Thoracic aorta (tissue), 2 donors: ENCODE results near the gene BABAM2. TPM values are rescaled to one million over a fixed set of nuclear protein-coding genes. Genes with fewer than 3 reads are reported as not detected.

Source experiments
- ATAC-seq: fragments of 150-250 bp; one replicate; pipeline ENCODE4 v1.8.0; 2017; ENCODE audit warnings: low read depth; ENCODE audit not compliant: insufficient number of reproducible peaks, low FRiP score
- DNase-seq: peaks from one replicate; pipeline ENCODE4 v3.0.0-alpha.2; 2020; ENCODE audit warnings: low spot score
- H3K27ac ChIP-seq, 2 donors: fragments of 200-600 bp; sonication (generic); 1 replicate in 1 of 2; 2 replicates in 1 of 2; pipeline ENCODE4 v1.5.1; 2016; ENCODE audit warnings: mild to moderate bottlenecking in 2 of 2, moderate library complexity in 2 of 2
- H3K27me3 ChIP-seq: fragments of 200-600 bp; sonication (generic); replicated peaks from 2 replicates; pipeline ENCODE4 v1.6.0; 2016; ENCODE audit warnings: mild to moderate bottlenecking; ENCODE audit not compliant: insufficient read depth
- H3K36me3 ChIP-seq: fragments of 200-600 bp; sonication (generic); one replicate; pipeline ENCODE4 v1.5.1; 2016
- H3K4me1 ChIP-seq, 2 donors: fragments of 200-600 bp; sonication (generic); 1 replicate in 1 of 2; 2 replicates in 1 of 2; pipeline versions ENCODE4 v1.5.1 to v1.6.0; 2016; ENCODE audit warnings: low read depth in 2 of 2, mild to moderate bottlenecking in 1 of 2; ENCODE audit not compliant: control insufficient read depth in 1 of 2
- H3K4me3 ChIP-seq: fragments of 200-600 bp; sonication (generic); 2 replicates; pipeline ENCODE4 v1.5.1; 2016; ENCODE audit warnings: mild to moderate bottlenecking
- H3K9me3 ChIP-seq: fragments of 200-600 bp; sonication (generic); 2 replicates; pipeline ENCODE4 v1.5.1; 2016
- CTCF ChIP-seq: fragments of 200-600 bp; sonication (generic); IDR thresholded peaks from one replicate; pipeline ENCODE4 v1.5.1; 2019; ENCODE audit warnings: antibody characterized with exemption
- total RNA-seq, 2 donors: library from RNA; depleted of rRNA; stranded (reverse); fragments of >200 nt; gene quantifications; one replicate each; pipeline versions ENCODE4 v1.1.0 to v1.2.3, GENCODE V29; 2016

The BABAM2 gene
- total RNA-seq, 2 donors from 2014 or later, result 24.7 to 32.8 TPM

GRCh38 chr2:28209864-28210263, 319.3 kb downstream of the BABAM2 start:
- Histone ChIP-seq H3K27me3 (no peaks in the 10 kb centered on the region), H3K36me3 (no peaks in the 10 kb centered on the region), H3K9me3 (no peaks in the 10 kb centered on the region), H3K4me3 (no peak overlapping the region), H3K4me1 (no peaks in the 10 kb centered on the region), H3K27ac (no peak overlapping the region)
- DNase-seq, result no peak
- ATAC-seq, result no peak
- no peak for TF ChIP-seq CTCF

- H3K27me3 ChIP-seq, result no peaks in the 10 kb centered on the region
- no peak for DNase-seq
- H3K9me3 ChIP-seq, result no peaks in the 10 kb centered on the region
- no peak for TF ChIP-seq CTCF
- H3K36me3 ChIP-seq, result no peaks in the 10 kb centered on the region
- H3K27ac ChIP-seq, result no peak overlapping the region
- H3K4me3 ChIP-seq, result no peak overlapping the region
- H3K4me1 ChIP-seq, result no peaks in the 10 kb centered on the region
- no peak for ATAC-seq
These were observed 320.0 kb downstream of the BABAM2 start for GRCh38 chr2:28210535-28210934.

GRCh38 chr2:28216331-28216730, 325.8 kb downstream of the BABAM2 start:
- Histone ChIP-seq H3K9me3 (no peaks in the 10 kb centered on the region), H3K36me3 (no peaks in the 10 kb centered on the region), H3K4me1 (no peaks in the 10 kb centered on the region), H3K27me3 (no peaks in the 10 kb centered on the region), H3K27ac (no peak overlapping the region), H3K4me3 (no peak overlapping the region)
- no peak for ATAC-seq
- no peak for TF ChIP-seq CTCF
- DNase-seq, result no peak

GRCh38 chr2:28217042-28217740, 326.7 kb downstream of the BABAM2 start:
- Histone ChIP-seq H3K9me3 (no peaks in the 10 kb centered on the region), H3K27me3 (no peaks in the 10 kb centered on the region), H3K4me1 (no peaks in the 10 kb centered on the region), H3K36me3 (no peaks in the 10 kb centered on the region), H3K4me3 (no peak overlapping the region), H3K27ac (no peak overlapping the region)
- DNase-seq (no peak), ATAC-seq (no peak)
- TF ChIP-seq CTCF, result no peak

GRCh38 chr2:28219138-28219537, 328.6 kb downstream of the BABAM2 start:
- Histone ChIP-seq H3K4me3 (no peak overlapping the region), H3K36me3 (no peaks in the 10 kb centered on the region), H3K9me3 (no peaks in the 10 kb centered on the region), H3K27ac (no peak overlapping the region), H3K27me3 (no peaks in the 10 kb centered on the region), H3K4me1 (peaks cover 0 to 1% of the 10 kb centered on the region in 2 donors)
- DNase-seq, result no peak
- no peak for TF ChIP-seq CTCF
- ATAC-seq, result no peak
